ENCODE measurements around the gene PDIK1L. TPM values are rescaled to one million over a fixed set of nuclear protein-coding genes. Genes with fewer than 3 reads are reported as not detected.

The PDIK1L gene
- total and polyA plus RNA-seq, 2 of the 4 experiments (the other 2 are of a cell fraction) = 1.4 to 3.0 TPM

DNA sequence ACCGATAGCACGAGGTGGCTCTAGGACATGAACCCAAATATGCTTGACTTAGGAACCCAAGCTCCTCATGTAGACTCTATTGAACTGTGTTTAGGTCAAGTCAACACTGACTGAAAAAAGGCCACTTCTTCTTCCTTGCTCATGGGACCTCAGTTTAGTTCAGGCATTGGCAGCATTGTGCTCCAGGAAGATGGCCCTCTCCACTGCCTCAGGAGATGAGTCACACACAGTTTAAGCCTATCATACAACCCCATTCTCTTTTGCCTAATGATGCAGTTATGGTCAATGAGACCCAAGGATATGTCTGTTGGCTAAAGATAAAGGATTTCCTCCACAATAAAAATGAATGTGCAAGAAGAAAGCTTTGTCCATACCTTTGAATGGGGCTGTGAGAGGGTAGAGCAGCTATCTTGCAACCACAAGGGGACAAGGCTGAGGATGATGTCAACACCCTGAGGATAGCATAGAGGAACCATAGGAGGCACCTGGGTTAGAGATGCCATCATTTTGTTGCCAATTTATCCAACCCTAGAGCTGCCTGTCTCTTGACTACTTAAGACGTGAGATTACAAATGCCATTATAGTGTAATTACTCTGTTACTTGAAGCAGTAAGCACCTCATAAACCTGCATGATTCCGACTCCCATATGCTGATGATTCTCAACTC lies 41.2 kb upstream of the PDIK1L start:
- DNase-seq = no peak
- H4K8ac ChIP-seq (ENCODE audit: low read depth in 2 of 2, low read length in 2 of 2) = no peak overlapping the region
- no peak overlapping the region for H3K18ac ChIP-seq (ENCODE audit: low read depth, low read length)
- no peak for ATAC-seq (ENCODE audit: low read depth)
- no peak overlapping the region for H2BK5ac ChIP-seq (ENCODE audit: low read depth, low read length, poor library complexity, severe bottlenecking)
- H3K9me3 ChIP-seq (ENCODE audit: control insufficient read depth, insufficient read depth, low read length) = no peaks in the 10 kb centered on the region
- CTCF ChIA-PET = no interaction called here
- H3K36me3 ChIP-seq (ENCODE audit: control insufficient read depth, insufficient read depth, low read length) = no peaks in the 10 kb centered on the region
- no peak overlapping the region for H2AFZ ChIP-seq (replicated peaks; ENCODE audit: low read length, poor library complexity)
- TF ChIP-seq, protein P1, sequence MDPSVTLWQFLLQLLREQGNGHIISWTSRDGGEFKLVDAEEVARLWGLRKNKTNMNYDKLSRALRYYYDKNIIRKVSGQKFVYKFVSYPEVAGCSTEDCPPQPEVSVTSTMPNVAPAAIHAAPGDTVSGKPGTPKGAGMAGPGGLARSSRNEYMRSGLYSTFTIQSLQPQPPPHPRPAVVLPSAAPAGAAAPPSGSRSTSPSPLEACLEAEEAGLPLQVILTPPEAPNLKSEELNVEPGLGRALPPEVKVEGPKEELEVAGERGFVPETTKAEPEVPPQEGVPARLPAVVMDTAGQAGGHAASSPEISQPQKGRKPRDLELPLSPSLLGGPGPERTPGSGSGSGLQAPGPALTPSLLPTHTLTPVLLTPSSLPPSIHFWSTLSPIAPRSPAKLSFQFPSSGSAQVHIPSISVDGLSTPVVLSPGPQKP (IDR thresholded peaks at IDR 0.05; ENCODE audit: borderline replicate concordance, low read depth, low read length) = no peak
- TF ChIP-seq CHD1 (IDR thresholded peaks at IDR 0.05; ENCODE audit: low read depth, low read length) (no peak), USF2 (IDR thresholded peaks at IDR 0.05; ENCODE audit: low read depth, low read length) (no peak), CEBPB (IDR thresholded peaks at IDR 0.05; ENCODE audit: low read depth, low read length) (no peak), SMC3 (IDR thresholded peaks at IDR 0.05; ENCODE audit: low read depth, low read length) (no peak), BHLHE40 (IDR thresholded peaks at IDR 0.05; ENCODE audit: low read depth, low read length) (no peak), POLR2A (IDR thresholded peaks at IDR 0.05; ENCODE audit: low read depth, low read length) (no peak), RCOR1 (IDR thresholded peaks at IDR 0.05; ENCODE audit: insufficient replicate concordance, low read length) (no peak)
- dilution Hi-C loops (cut with HindIII; ENCODE audit: low sequenced_read_pairs, unreplicated experiment) = no loop called here
- H3K14ac ChIP-seq (replicated peaks; ENCODE audit: low read depth, low read length) = no peak overlapping the region
- no peak overlapping the region for H2BK15ac ChIP-seq (ENCODE audit: low read depth, low read length)
- H3K9ac ChIP-seq (ENCODE audit: low read depth, low read length) = no peak overlapping the region
- no peak overlapping the region for H2BK120ac ChIP-seq (ENCODE audit: low read depth, low read length)
- WGBS, 2 experiments (ENCODE audit: extremely low coverage in 2 of 2, insufficient read length in 1 of 2) = no CpG with 5 or more reads among the region's 4 CpGs
- H4K91ac ChIP-seq (ENCODE audit: insufficient read depth, low read depth, low read length) = no peak overlapping the region
- no peak overlapping the region for H4K5ac ChIP-seq (ENCODE audit: low read depth, low read length)
- H3K27ac ChIP-seq (ENCODE audit: insufficient read depth, low read length) = no peak overlapping the region
- H3K23ac ChIP-seq (ENCODE audit: low read depth, low read length) = no peak overlapping the region
- H3K4ac ChIP-seq (ENCODE audit: low read depth, low read length) = no peak overlapping the region
- no peaks in the 10 kb centered on the region for H3K9me1 ChIP-seq (ENCODE audit: insufficient read depth, low read length)
- intact Hi-C loops (cut with micrococcal nuclease) = no loop called here
- H2AK9ac ChIP-seq (replicated peaks; ENCODE audit: low read depth, low read length, poor library complexity) = no peak overlapping the region
- no peak overlapping the region for H3K4me3 ChIP-seq (ENCODE audit: insufficient read depth, low read depth, low read length)
- H3K4me1 ChIP-seq (ENCODE audit: control insufficient read depth, insufficient read depth, low read length) = no peaks in the 10 kb centered on the region
- no peak overlapping the region for H3K56ac ChIP-seq (ENCODE audit: extremely low read depth, insufficient read depth, low read length)
- H3K4me2 ChIP-seq (ENCODE audit: low read depth, low read length) = no peak overlapping the region
- H2AK5ac ChIP-seq (ENCODE audit: low read depth, low read length) = no peak overlapping the region
- H3K79me1 ChIP-seq (ENCODE audit: low read depth in 1 of 2, low read length in 2 of 2) = no peaks in the 10 kb centered on the region
- no TSS peak for BruUV-seq (replicated peaks)
- H4K20me1 ChIP-seq (ENCODE audit: insufficient read depth, low read length) = no peaks in the 10 kb centered on the region
- in situ Hi-C loops (cut with MboI; ENCODE audit: low sequenced_read_pairs) = no loop called here
- peaks cover 67% of the 10 kb centered on the region for H3K27me3 ChIP-seq (ENCODE audit: control insufficient read depth, insufficient read depth, low read length)
- no peak overlapping the region for H2BK20ac ChIP-seq (ENCODE audit: low read depth, low read length)
- POLR2A ChIA-PET (ENCODE audit: unreplicated experiment) = no interaction called here

Data from IMR-90 (cell line).